ENCODE results near the gene KREMEN1. TPM values are rescaled to one million over a fixed set of nuclear protein-coding genes. Genes with fewer than 3 reads are reported as not detected.

Gene KREMEN1
- total and polyA plus RNA-seq, 4 experiments from 2014 or later: not detected

GRCh38 chr22:29211066-29211465 is 138.2 kb downstream of the KREMEN1 start:
- Histone ChIP-seq H3K4me3 (ENCODE audit: low read length in 2 of 2) (no peak overlapping the region), H3K27ac (ENCODE audit: low read depth, low read length) (no peak overlapping the region), H3K4me1 (ENCODE audit: insufficient read depth, low read length) (no peaks in the 10 kb centered on the region), H3K9me3 (ENCODE audit: control insufficient read depth in 1 of 2, low read length in 2 of 2) (no peaks in the 10 kb centered on the region), H3K27me3 (ENCODE audit: insufficient read depth, low read length) (no peaks in the 10 kb centered on the region), H3K36me3 (ENCODE audit: insufficient read depth, low read length) (no peaks in the 10 kb centered on the region)
- intact Hi-C loops (cut with micrococcal nuclease): no loop called here
- H3K36me3 Mint-ChIP-seq: no peaks in the 10 kb centered on the region
- no peak overlapping the region for H3K4me3 Mint-ChIP-seq
- peaks cover 0 to 5% (median under 1%) of the 10 kb centered on the region in 4 donors for H3K4me1 Mint-ChIP-seq
- ChIA-PET POLR2A (ENCODE audit: partially characterized antibody) (no interaction called here), CTCF (ENCODE audit: partially characterized antibody) (interaction anchor here (0.9 to 1.0 kb wide), 2 partner anchors 9 to 10 kb away, joined by 3 read pairs; no protein-coding TSS in a partner anchor)
- DNase-seq: no peak
- peak overlapping the region in 1 of 7 donors; percentile 53 for H3K27ac Mint-ChIP-seq
- peaks cover 7 to 17% of the 10 kb centered on the region in 2 donors for H3K27me3 Mint-ChIP-seq
- H3K9me3 Mint-ChIP-seq: no peaks in the 10 kb centered on the region

- H3K36me3 ChIP-seq (ENCODE audit: insufficient read depth, low read length): no peaks in the 10 kb centered on the region
- no peak for DNase-seq
- CTCF ChIA-PET (ENCODE audit: partially characterized antibody): no interaction called here
- Mint-ChIP-seq H3K9me3 (no peaks in the 10 kb centered on the region), H3K27ac (peak overlapping the region in 1 of 7 donors; percentile 53), H3K4me3 (no peak overlapping the region), H3K27me3 (peaks cover 6 to 16% of the 10 kb centered on the region in 2 donors), H3K36me3 (no peaks in the 10 kb centered on the region), H3K4me1 (peaks cover 0 to 3% (median 0%) of the 10 kb centered on the region in 4 donors)
- no peak overlapping the region for H3K4me3 ChIP-seq (ENCODE audit: low read length in 2 of 2)
- POLR2A ChIA-PET (ENCODE audit: partially characterized antibody): no interaction called here
- H3K27ac ChIP-seq (ENCODE audit: low read depth, low read length): no peak overlapping the region
- no peaks in the 10 kb centered on the region for H3K4me1 ChIP-seq (ENCODE audit: insufficient read depth, low read length)
- intact Hi-C loops (cut with micrococcal nuclease): no loop called here
- no peaks in the 10 kb centered on the region for H3K27me3 ChIP-seq (ENCODE audit: insufficient read depth, low read length)
- no peaks in the 10 kb centered on the region for H3K9me3 ChIP-seq (ENCODE audit: control insufficient read depth in 1 of 2, low read length in 2 of 2)
These were observed 138.6 kb downstream of the KREMEN1 start for GRCh38 chr22:29211466-29211865.

- Histone ChIP-seq H3K36me3 (ENCODE audit: insufficient read depth, low read length) (no peaks in the 10 kb centered on the region), H3K27me3 (ENCODE audit: insufficient read depth, low read length) (no peaks in the 10 kb centered on the region), H3K4me1 (ENCODE audit: insufficient read depth, low read length) (no peaks in the 10 kb centered on the region), H3K27ac (ENCODE audit: low read depth, low read length) (no peak overlapping the region), H3K4me3 (ENCODE audit: low read length in 2 of 2) (no peak overlapping the region), H3K9me3 (ENCODE audit: control insufficient read depth in 1 of 2, low read length in 2 of 2) (no peaks in the 10 kb centered on the region)
- DNase-seq: no peak
- CTCF ChIA-PET (ENCODE audit: partially characterized antibody): no interaction called here
- no peak overlapping the region for H3K27ac Mint-ChIP-seq
- POLR2A ChIA-PET (ENCODE audit: partially characterized antibody): no interaction called here
- no peaks in the 10 kb centered on the region for H3K36me3 Mint-ChIP-seq
- intact Hi-C loops (cut with micrococcal nuclease): no loop called here
- no peaks in the 10 kb centered on the region for H3K4me1 Mint-ChIP-seq
- H3K9me3 Mint-ChIP-seq: no peaks in the 10 kb centered on the region
- no peak overlapping the region for H3K4me3 Mint-ChIP-seq
- peaks cover 0 to 9% of the 10 kb centered on the region in 2 donors for H3K27me3 Mint-ChIP-seq
These were observed 139.9 kb downstream of the KREMEN1 start for GRCh38 chr22:29212743-29213142.

- Mint-ChIP-seq H3K4me1 (no peaks in the 10 kb centered on the region), H3K36me3 (no peaks in the 10 kb centered on the region), H3K4me3 (no peak overlapping the region), H3K9me3 (no peaks in the 10 kb centered on the region), H3K27me3 (peaks cover 0 to 7% of the 10 kb centered on the region in 2 donors), H3K27ac (no peak overlapping the region)
- ChIA-PET CTCF (ENCODE audit: partially characterized antibody) (no interaction called here), POLR2A (ENCODE audit: partially characterized antibody) (interaction anchor here (1.0 kb wide), 1 partner anchor 10 kb away, joined by 3 read pairs; no protein-coding TSS in a partner anchor)
- Histone ChIP-seq H3K27ac (ENCODE audit: low read depth, low read length) (no peak overlapping the region), H3K4me3 (ENCODE audit: low read length in 2 of 2) (no peak overlapping the region), H3K27me3 (ENCODE audit: insufficient read depth, low read length) (no peaks in the 10 kb centered on the region), H3K36me3 (ENCODE audit: insufficient read depth, low read length) (no peaks in the 10 kb centered on the region), H3K9me3 (ENCODE audit: control insufficient read depth in 1 of 2, low read length in 2 of 2) (no peaks in the 10 kb centered on the region), H3K4me1 (ENCODE audit: insufficient read depth, low read length) (no peaks in the 10 kb centered on the region)
- DNase-seq: no peak
- intact Hi-C loops (cut with micrococcal nuclease): no loop called here
These were observed 140.7 kb downstream of the KREMEN1 start for GRCh38 chr22:29213493-29213892.

- no peaks in the 10 kb centered on the region for H3K4me1 Mint-ChIP-seq
- ChIA-PET POLR2A (ENCODE audit: partially characterized antibody) (interaction anchor here (1.0 kb wide), 1 partner anchor 11 kb away, joined by 3 read pairs; no protein-coding TSS in a partner anchor), CTCF (ENCODE audit: partially characterized antibody) (no interaction called here)
- no peaks in the 10 kb centered on the region for H3K9me3 Mint-ChIP-seq
- H3K4me1 ChIP-seq (ENCODE audit: insufficient read depth, low read length): no peaks in the 10 kb centered on the region
- intact Hi-C loops (cut with micrococcal nuclease): no loop called here
- H3K4me3 Mint-ChIP-seq: no peak overlapping the region
- no peak overlapping the region for H3K27ac ChIP-seq (ENCODE audit: low read depth, low read length)
- no peak overlapping the region for H3K4me3 ChIP-seq (ENCODE audit: low read length in 2 of 2)
- H3K27ac Mint-ChIP-seq: peak overlapping the region in 1 of 7 donors; percentile 52
- no peaks in the 10 kb centered on the region for H3K27me3 ChIP-seq (ENCODE audit: insufficient read depth, low read length)
- H3K36me3 Mint-ChIP-seq: no peaks in the 10 kb centered on the region
- no peaks in the 10 kb centered on the region for H3K9me3 ChIP-seq (ENCODE audit: control insufficient read depth in 1 of 2, low read length in 2 of 2)
- H3K36me3 ChIP-seq (ENCODE audit: insufficient read depth, low read length): no peaks in the 10 kb centered on the region
- peaks cover 0 to 7% of the 10 kb centered on the region in 2 donors for H3K27me3 Mint-ChIP-seq
- no peak for DNase-seq
These were observed 141.4 kb downstream of the KREMEN1 start for GRCh38 chr22:29214232-29214631.

GRCh38 chr22:29215012-29215860 is 142.4 kb downstream of the KREMEN1 start:
- intact Hi-C loops (cut with micrococcal nuclease): no loop called here
- Mint-ChIP-seq H3K36me3 (no peaks in the 10 kb centered on the region), H3K9me3 (no peaks in the 10 kb centered on the region), H3K27me3 (peaks cover 0 to 7% of the 10 kb centered on the region in 2 donors), H3K4me1 (no peaks in the 10 kb centered on the region), H3K27ac (no peak overlapping the region), H3K4me3 (no peak overlapping the region)
- H3K27me3 ChIP-seq (ENCODE audit: insufficient read depth, low read length): no peaks in the 10 kb centered on the region
- H3K4me3 ChIP-seq (ENCODE audit: low read length in 2 of 2): no peak overlapping the region
- no peaks in the 10 kb centered on the region for H3K4me1 ChIP-seq (ENCODE audit: insufficient read depth, low read length)
- no peaks in the 10 kb centered on the region for H3K9me3 ChIP-seq (ENCODE audit: control insufficient read depth in 1 of 2, low read length in 2 of 2)
- no peak for DNase-seq
- no peak overlapping the region for H3K27ac ChIP-seq (ENCODE audit: low read depth, low read length)
- CTCF ChIA-PET (ENCODE audit: partially characterized antibody): no interaction called here
- H3K36me3 ChIP-seq (ENCODE audit: insufficient read depth, low read length): no peaks in the 10 kb centered on the region
- POLR2A ChIA-PET (ENCODE audit: partially characterized antibody): no interaction called here

- Histone ChIP-seq H3K4me1 (ENCODE audit: insufficient read depth, low read length) (no peaks in the 10 kb centered on the region), H3K4me3 (ENCODE audit: low read length in 2 of 2) (no peak overlapping the region), H3K27ac (ENCODE audit: low read depth, low read length) (no peak overlapping the region), H3K27me3 (ENCODE audit: insufficient read depth, low read length) (no peaks in the 10 kb centered on the region), H3K36me3 (ENCODE audit: insufficient read depth, low read length) (no peaks in the 10 kb centered on the region), H3K9me3 (ENCODE audit: control insufficient read depth in 1 of 2, low read length in 2 of 2) (no peaks in the 10 kb centered on the region)
- no peak for DNase-seq
- Mint-ChIP-seq H3K9me3 (no peaks in the 10 kb centered on the region), H3K27me3 (peaks cover 0 to 6% of the 10 kb centered on the region in 2 donors), H3K4me3 (no peak overlapping the region), H3K27ac (no peak overlapping the region), H3K4me1 (no peaks in the 10 kb centered on the region), H3K36me3 (no peaks in the 10 kb centered on the region)
- POLR2A ChIA-PET (ENCODE audit: partially characterized antibody): no interaction called here
- intact Hi-C loops (cut with micrococcal nuclease): no loop called here
- CTCF ChIA-PET (ENCODE audit: partially characterized antibody): interaction anchor here (1.5 kb wide), 1 partner anchor 30 kb away, joined by 5 read pairs; no protein-coding TSS in a partner anchor
These were observed 143.4 kb downstream of the KREMEN1 start for GRCh38 chr22:29216011-29216872.
